ENCODE results near the gene HRAS. TPM values are rescaled to one million over a fixed set of nuclear protein-coding genes. Genes with fewer than 3 reads are reported as not detected.
A peak's percentile ranks its signal among the peaks of the same experiment; 100 is the strongest.

The HRAS gene
- total and polyA plus RNA-seq, 2 of the 13 experiments (the other 11 are each of a cell fraction or from before 2014, with no cell fraction given), result 32.9 to 50.0 TPM

DNA sequence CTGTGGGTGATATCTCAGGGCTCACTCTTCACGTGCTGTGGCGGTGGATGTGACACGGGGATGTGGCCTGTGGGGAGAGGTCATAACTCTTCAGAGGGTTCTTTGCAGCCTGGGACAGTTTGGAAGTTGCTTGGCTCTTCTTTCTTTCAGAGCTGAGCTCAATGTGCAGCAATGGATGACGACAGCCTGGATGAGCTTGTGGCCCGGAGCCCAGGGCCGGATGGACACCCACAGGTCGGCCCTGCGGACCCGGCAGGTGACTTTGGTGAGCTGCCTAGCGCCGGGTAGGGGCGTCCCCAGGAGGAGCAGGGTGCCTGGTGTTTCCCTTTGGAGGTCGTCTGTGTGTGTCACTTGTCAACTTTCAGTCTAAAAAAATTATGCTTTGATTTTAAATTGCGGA lies 46.0 kb upstream of the HRAS start (continued):
- no peak for TF ChIP-seq ZXDC (CRISPR knock-in tag; IDR thresholded peaks at IDR 0.05)
- no peak for TF ChIP-seq ZNF296 (CRISPR knock-in tag; conservative IDR thresholded peaks at IDR 0.05)
- TF ChIP-seq ATF5 (CRISPR knock-in tag; IDR thresholded peaks at IDR 0.05; ENCODE audit: low read depth), result no peak
- no peak for TF ChIP-seq JUN (CRISPR knock-in tag; IDR thresholded peaks at IDR 0.05)

DNA sequence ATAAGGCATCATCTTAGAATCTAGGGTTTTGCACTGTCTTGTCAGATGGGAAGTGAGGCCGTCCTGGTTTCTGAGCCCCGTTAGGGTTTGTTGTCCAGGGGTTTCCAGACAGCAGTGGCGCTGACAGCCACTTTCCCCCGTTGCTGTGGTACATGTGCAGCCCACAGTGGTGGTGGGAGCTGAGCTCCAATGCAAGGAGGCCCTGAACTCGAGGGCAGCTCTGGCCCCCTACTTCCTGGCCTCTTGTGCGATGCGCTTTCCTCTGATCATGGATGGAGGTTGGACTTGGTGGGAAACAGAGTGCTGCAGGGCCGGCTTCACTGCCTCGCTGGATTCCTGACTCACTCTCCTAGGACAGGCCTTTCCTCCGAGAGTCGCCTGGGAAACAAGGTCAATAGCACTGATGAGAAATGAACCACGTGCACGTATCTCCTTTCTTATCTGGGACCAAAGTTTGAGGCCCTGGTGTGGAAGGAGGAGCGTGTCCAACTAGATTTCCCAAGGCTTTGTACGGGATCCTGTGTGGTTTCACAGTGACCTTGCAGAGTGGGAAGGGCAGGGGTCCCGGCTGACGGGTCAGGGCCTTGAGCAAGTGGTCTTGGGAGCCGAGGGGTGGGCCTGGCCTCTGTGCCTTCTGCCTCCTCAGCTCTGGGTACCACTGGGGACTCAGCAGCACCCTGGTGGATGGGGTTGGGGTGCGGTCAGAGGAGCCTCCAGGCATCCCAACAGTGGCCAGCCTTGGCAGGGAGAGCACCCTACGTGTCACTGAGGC lies 44.6 kb upstream of the HRAS start:
- Histone ChIP-seq H3K27me3 (ENCODE audit: control insufficient read depth in 1 of 2, insufficient read depth in 2 of 2, low read length in 2 of 2) (no peaks in the 10 kb centered on the region; a peak in 1 of 5 replicates), H2AFZ (ENCODE audit: low read length) (no peak overlapping the region), H3K79me2 (ENCODE audit: insufficient read depth, low read length) (peaks cover 66% of the 10 kb centered on the region), H3K9ac (ENCODE audit: insufficient read depth, low read depth, low read length) (peak overlapping the region; percentile 44), H3K4me1 (ENCODE audit: insufficient read depth, low read length) (peaks cover 49% of the 10 kb centered on the region), H3K4me3 (replicated peaks in 1 of 3; ENCODE audit: insufficient read depth in 1 of 3, low read depth in 2 of 3, low read length in 3 of 3) (peak overlapping the region; percentile 16 to 100 (median 26); a peak in 4 of 6 replicates), H4K20me1 (ENCODE audit: insufficient read depth, low read length) (peaks cover 45% of the 10 kb centered on the region), H3K4me2 (ENCODE audit: low read depth, low read length) (peak overlapping the region; percentile 94), H3K36me3 (replicated peaks in 1 of 2; ENCODE audit: control insufficient read depth in 1 of 2, insufficient read depth in 2 of 2, low read length in 2 of 2) (peaks cover 9 to 26% of the 10 kb centered on the region in 2 experiments; a peak in 4 of 5 replicates), H3K27ac (ENCODE audit: extremely low read length, insufficient read depth, low read length) (peak overlapping the region; percentile 80), H3K9me3 (ENCODE audit: low read length) (no peaks in the 10 kb centered on the region)
- POLR2A ChIA-PET, result no interaction called here
- in situ Hi-C loops (cut with HindIII; ENCODE audit: extremely low pct_ligation_motif_present, low pct_unique_long_range_greater_than_20kb), result no loop called here
- FAIRE-seq (peak; percentile 94), ATAC-seq (peak; percentile 51), DNase-seq (ENCODE audit: low spot score) (peak; percentile 78)
- intact Hi-C loops (cut with micrococcal nuclease; ENCODE audit: unreplicated experiment), result no loop called here
- 22% methylated on average over 18 of the region's 20 CpGs for WGBS (ENCODE audit: low lambda C conversion rate)
- CTCF ChIA-PET (ENCODE audit: low intra/inter-chr PET ratio, low total read pairs), result no interaction called here
- BruUV-seq (replicated peaks), result no TSS peak
- TF ChIP-seq MYC (CRISPR knock-in tag; IDR thresholded peaks at IDR 0.05; ENCODE audit: borderline replicate concordance) (peak; percentile 77; the same call in 1 of the 2 replicates), BCL3 (CRISPR knock-in tag; IDR thresholded peaks at IDR 0.05) (no peak), KMT2A (CRISPR knock-in tag; IDR thresholded peaks at IDR 0.05) (no peak; the same call in 1 of the 2 replicates), ZNF563 (CRISPR knock-in tag; IDR thresholded peaks at IDR 0.05) (no peak), ZSCAN29 (CRISPR knock-in tag; conservative IDR thresholded peaks at IDR 0.05) (0 out of 2 replicates have a peak, but pooled peaks have one; percentile 28), ZNF766 (CRISPR knock-in tag; IDR thresholded peaks at IDR 0.05; ENCODE audit: borderline replicate concordance) (0 out of 2 replicates have a peak, but pooled peaks have one; percentile 63), ZNF280B (CRISPR knock-in tag; IDR thresholded peaks at IDR 0.05; ENCODE audit: borderline replicate concordance) (no peak; the same call in 1 of the 2 replicates), KDM4B (CRISPR knock-in tag; IDR thresholded peaks at IDR 0.05) (no peak), EP300 (IDR thresholded peaks at IDR 0.05; ENCODE audit: low read depth in 2 of 2, low read length in 2 of 2) (peak in 1 of 2 experiments; percentile 52; a peak in 2 of 4 replicates), EP300 (CRISPR knock-in tag; IDR thresholded peaks at IDR 0.05; ENCODE audit: borderline replicate concordance) (peak; percentile 12; the same call in 1 of the 2 replicates)
